ENCODE data around the gene NRSN2.
"Not testable (repeated sequence)": the region's sequence is repeated elsewhere in the genome, so short reads cannot be mapped to it uniquely, and the experiment has no call there.

DNA sequence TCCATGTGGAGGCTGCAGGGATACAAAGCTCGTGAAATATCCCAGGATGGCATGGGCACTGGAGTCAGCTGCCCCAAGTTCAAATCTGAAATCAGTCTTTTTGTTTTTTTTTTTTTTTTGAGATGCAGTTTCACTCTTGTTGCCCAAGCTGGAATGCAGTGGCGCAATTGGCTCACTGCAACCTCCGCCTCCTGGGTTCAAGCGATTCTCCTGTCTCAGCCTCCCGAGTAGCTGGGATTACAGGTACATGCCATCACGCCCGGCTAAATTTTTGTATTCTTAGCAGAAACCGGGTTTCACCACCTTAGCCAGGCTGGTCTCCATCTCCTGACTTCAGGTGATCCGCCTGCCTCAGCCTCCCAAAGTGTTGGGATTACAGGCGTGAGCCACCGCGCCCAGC, 30.7 kb downstream of the NRSN2 start:
- not testable (repeated sequence) for TF ChIP-seq FOXM1 (IDR thresholded peaks at IDR 0.05; ENCODE audit: low read depth); CTCF (IDR thresholded peaks at IDR 0.05); NFIC (IDR thresholded peaks at IDR 0.05; ENCODE audit: borderline replicate concordance); YY1 (IDR thresholded peaks at IDR 0.05; ENCODE audit: low read depth); GATA2 (CRISPR knock-in tag; IDR thresholded peaks at IDR 0.05); JUND (IDR thresholded peaks at IDR 0.05)
- TF ChIP-seq, protein P1, sequence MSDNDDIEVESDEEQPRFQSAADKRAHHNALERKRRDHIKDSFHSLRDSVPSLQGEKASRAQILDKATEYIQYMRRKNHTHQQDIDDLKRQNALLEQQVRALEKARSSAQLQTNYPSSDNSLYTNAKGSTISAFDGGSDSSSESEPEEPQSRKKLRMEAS (IDR thresholded peaks at IDR 0.05; ENCODE audit: low read depth), result not testable (repeated sequence)
